ENCODE measurements around the gene EFNB1.

- no peak for TF ChIP-seq RAD21 (IDR thresholded peaks at IDR 0.05 in 1 of 2, conservative IDR thresholded peaks at IDR 0.05 in 1 of 2; ENCODE audit: low read depth in 2 of 2, low read length in 2 of 2)
- TF ChIP-seq POLR2A (IDR thresholded peaks at IDR 0.05; ENCODE audit: control extremely low read depth in 1 of 2, low read depth in 2 of 2, low read length in 2 of 2): no peak
- no peak for TF ChIP-seq HDAC2 (IDR thresholded peaks at IDR 0.05; ENCODE audit: borderline replicate concordance in 1 of 2, low read depth in 2 of 2, low read length in 2 of 2)
- no peak for TF ChIP-seq JUND (IDR thresholded peaks at IDR 0.05; ENCODE audit: low read length)
- TF ChIP-seq CTCF (IDR thresholded peaks at IDR 0.05; ENCODE audit: control extremely low read depth in 1 of 3, insufficient read depth in 1 of 3, low read depth in 1 of 3, low read length in 3 of 3): no peak
- TF ChIP-seq ATF3 (IDR thresholded peaks at IDR 0.05; ENCODE audit: insufficient read depth, low read depth, low read length): no peak
- TF ChIP-seq EP300 (IDR thresholded peaks at IDR 0.05; ENCODE audit: borderline replicate concordance in 1 of 2, low read depth in 2 of 2, low read length in 2 of 2): no peak
- TF ChIP-seq POLR2AphosphoS5 (IDR thresholded peaks at IDR 0.05; ENCODE audit: low read depth, low read length): no peak
- TF ChIP-seq SIN3A (conservative IDR thresholded peaks at IDR 0.05 in 1 of 2, IDR thresholded peaks at IDR 0.05 in 1 of 2; ENCODE audit: low read depth in 1 of 2, low read length in 2 of 2): no peak
- no peak for TF ChIP-seq TEAD4 (IDR thresholded peaks at IDR 0.05; ENCODE audit: low read depth, low read length)
- no peak for TF ChIP-seq USF2 (IDR thresholded peaks at IDR 0.05; ENCODE audit: low read length)
- no peak for TF ChIP-seq FOSL1 (IDR thresholded peaks at IDR 0.05; ENCODE audit: insufficient read depth, low read depth, low read length)
Observed at GRCh38 chrX:68880846-68881552, 52.2 kb downstream of the EFNB1 start.
